ENCODE data around the gene SSR1.

DNA sequence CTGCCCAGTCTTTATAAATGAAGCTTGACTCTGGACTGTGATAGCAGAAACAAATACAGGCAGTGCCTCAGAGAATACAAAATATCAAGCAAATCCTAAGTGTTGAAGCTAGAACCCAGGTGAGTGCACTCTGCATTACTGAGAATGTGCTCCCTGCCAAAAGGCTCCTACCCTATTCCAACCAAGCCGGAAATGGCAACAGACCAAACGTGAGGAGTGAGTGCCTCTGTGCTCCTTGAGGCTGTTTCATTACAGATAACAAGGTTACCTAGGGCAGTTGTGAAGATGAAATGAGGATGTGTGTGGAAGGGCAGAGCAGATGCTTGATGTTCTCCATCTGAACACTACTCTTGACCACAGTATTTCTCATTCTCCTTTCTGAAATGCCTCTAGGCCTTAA lies 29.3 kb downstream of the SSR1 start:
- TF ChIP-seq, protein P1, sequence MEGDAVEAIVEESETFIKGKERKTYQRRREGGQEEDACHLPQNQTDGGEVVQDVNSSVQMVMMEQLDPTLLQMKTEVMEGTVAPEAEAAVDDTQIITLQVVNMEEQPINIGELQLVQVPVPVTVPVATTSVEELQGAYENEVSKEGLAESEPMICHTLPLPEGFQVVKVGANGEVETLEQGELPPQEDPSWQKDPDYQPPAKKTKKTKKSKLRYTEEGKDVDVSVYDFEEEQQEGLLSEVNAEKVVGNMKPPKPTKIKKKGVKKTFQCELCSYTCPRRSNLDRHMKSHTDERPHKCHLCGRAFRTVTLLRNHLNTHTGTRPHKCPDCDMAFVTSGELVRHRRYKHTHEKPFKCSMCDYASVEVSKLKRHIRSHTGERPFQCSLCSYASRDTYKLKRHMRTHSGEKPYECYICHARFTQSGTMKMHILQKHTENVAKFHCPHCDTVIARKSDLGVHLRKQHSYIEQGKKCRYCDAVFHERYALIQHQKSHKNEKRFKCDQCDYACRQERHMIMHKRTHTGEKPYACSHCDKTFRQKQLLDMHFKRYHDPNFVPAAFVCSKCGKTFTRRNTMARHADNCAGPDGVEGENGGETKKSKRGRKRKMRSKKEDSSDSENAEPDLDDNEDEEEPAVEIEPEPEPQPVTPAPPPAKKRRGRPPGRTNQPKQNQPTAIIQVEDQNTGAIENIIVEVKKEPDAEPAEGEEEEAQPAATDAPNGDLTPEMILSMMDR (IDR thresholded peaks at IDR 0.05; ENCODE audit: poor library complexity, severe bottlenecking), result no peak
- no peak for TF ChIP-seq SMC3 (conservative IDR thresholded peaks at IDR 0.05; ENCODE audit: poor library complexity)
- no peak for TF ChIP-seq EP300 (conservative IDR thresholded peaks at IDR 0.05; ENCODE audit: poor library complexity, severe bottlenecking)
- TF ChIP-seq POLR2AphosphoS5 (IDR thresholded peaks at IDR 0.05), result no peak
- no peak for TF ChIP-seq TAF1 (IDR thresholded peaks at IDR 0.05; ENCODE audit: low read depth)
- TF ChIP-seq EZH2 (IDR thresholded peaks at IDR 0.05; ENCODE audit: borderline replicate concordance, insufficient read depth, low read length, poor library complexity, severe bottlenecking), result no peak
- TF ChIP-seq RAD21 (conservative IDR thresholded peaks at IDR 0.05), result no peak

Data from neural cell (in vitro differentiated cells).